T-helper 2 cell treated with Interferon-gamma antibody and Interleukin-4, amounts not matched to agents 100 ng/mL and 5 ng/mL, for 36 hours (primary cell): ENCODE results near the gene PFKFB2. TPM values are rescaled to one million over a fixed set of nuclear protein-coding genes. Genes with fewer than 3 reads are reported as not detected.
"Not testable (repeated sequence)": the region's sequence is repeated elsewhere in the genome, so short reads cannot be mapped to it uniquely, and the experiment has no call there.

Source experiments
- intact Hi-C: fragments of 100-400 bp; cut with micrococcal nuclease; formaldehyde crosslinking; loops from one replicate; pipeline ENCODE4 v1.15.1; 2023
- total RNA-seq: library from RNA; stranded (reverse); gene quantifications from 2 replicates; pipeline ENCODE4 v1.2.3, GENCODE V29; 2022

PFKFB2 gene
- total RNA-seq, 1 donor from 2014 or later = 1.6 TPM

DNA sequence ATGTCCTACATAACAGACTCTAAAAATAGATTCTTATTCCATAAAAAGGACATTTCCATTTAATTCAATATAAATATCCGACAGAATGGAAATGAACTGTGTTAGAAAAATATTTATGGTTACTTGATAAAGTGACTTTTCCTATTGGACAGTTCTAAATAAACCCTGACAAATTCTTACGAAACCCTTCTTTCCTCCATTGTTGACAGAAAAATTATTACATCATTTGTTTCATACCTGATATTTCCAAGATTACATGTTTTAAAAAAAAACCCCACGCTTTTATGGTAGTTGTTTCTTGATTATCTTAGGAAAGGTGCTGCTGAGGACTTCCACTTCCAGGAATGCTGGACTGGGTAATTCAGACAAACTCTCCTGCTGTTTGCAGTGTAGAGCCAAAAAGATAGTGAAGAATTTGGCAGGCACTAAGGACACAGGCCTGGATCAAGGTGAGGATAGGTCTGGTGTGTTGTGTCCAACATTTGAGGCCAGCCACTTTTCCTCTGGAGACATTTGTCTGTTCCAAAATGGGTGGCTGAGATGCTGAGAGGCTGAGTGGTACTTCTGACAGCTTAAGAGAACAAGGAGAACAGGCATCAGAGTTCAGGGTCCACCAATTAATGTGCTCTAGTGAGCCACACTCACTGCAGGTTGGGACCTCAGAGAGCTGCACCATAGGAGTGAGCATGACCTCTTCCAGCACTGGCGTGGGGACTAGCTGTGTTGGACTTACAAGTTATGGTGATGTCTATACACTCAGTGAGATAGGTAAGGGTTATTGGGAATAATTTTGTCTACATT is 13.5 kb upstream of the PFKFB2 start:
- intact Hi-C loops = no loop called here

DNA sequence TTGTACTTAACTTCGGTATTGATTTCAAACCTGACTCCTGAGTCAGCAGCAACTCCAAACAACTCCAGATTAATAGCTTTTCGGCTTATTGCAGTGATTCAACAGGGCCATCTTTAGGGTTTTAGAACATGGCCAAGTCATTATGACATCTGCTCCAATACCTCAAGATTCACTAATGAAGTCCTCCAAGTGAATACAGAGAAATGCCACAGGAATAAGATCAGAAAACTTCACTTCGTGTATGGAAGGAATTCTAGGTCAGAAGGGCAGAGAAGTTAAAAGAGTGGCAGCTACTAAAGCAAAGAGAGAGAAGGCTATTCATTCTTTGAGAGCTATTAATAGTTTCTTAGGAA is 12.9 kb upstream of the PFKFB2 start:
- intact Hi-C loops = no loop called here

GRCh38 chr1:207041397-207041796 is 11.7 kb upstream of the PFKFB2 start:
- intact Hi-C loops = not testable (repeated sequence)

GRCh38 chr1:207045453-207045852 is 7.6 kb upstream of the PFKFB2 start:
- intact Hi-C loops = no loop called here

DNA sequence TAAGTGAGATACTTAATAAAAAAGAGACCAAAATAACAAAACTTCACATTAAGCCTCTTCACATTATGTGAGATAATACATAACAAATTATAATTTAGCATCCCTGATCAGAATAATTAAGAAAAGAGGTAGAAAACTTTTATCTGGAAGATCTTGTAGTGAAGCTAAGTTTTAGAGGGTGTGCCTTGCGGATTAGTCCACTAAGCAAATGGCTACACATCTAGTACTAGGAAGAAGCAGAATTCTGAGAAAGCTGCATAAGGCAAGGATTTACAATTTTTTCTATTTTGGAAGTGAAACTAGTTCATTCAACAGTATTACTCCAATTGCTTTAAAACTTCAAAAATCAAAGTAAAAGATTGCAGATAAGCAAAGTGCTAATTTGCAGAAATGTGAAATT is 5.6 kb upstream of the PFKFB2 start:
- intact Hi-C loops = no loop called here

GRCh38 chr1:207048041-207048440 is 5.0 kb upstream of the PFKFB2 start:
- intact Hi-C loops = no loop called here

- intact Hi-C loops = no loop called here
Measured at GRCh38 chr1:207049054-207049453, 4.0 kb upstream of the PFKFB2 start.

DNA sequence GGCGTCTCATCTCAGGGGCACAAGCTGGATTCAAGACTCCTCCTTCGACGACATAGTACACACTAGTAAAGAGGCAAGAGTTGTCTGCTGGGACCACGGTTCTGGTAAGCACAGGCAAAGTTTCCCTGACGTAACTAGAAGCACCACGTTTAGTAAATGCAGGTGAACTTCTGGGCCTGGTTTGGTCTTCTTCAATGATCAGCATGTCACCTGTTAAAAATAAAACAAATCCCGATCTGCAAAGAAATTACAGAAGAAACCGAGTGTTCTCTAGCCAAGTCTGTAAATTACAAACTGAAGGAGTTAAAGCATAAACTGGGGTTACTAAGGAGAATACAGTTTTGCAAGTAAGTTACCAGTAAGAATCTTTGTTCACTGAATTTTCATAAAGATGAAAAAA is 3.6 kb upstream of the PFKFB2 start:
- intact Hi-C loops = no loop called here

DNA sequence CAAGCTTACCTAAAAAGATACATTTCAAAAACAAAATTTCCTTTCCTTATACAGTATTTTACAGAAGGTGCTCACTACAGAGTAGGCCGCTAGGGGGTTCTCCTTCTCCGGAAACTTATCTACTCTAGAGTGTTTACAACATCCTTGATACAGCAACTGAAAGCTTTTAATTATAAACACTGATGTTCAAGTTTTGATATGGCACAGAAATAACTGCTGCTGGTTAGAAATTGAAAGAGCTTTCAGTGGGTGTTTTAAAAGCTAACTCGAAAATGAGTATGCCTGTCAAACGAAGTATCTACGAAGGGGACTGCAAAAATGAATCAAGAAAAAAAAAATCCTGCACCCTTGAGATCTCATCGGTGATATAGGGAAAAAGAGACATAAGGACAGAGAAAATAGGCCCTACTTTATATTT is 3.1 kb upstream of the PFKFB2 start:
- intact Hi-C loops = loop anchor here (1.0 to 10.0 kb wide), 8 partner anchors 27 to 775 kb away; partner anchors contain the start of genes CD55 and FCMR

GRCh38 chr1:207050480-207051190 is 2.4 kb upstream of the PFKFB2 start:
- intact Hi-C loops = loop anchor here (1.0 to 10.0 kb wide), 8 partner anchors 27 to 774 kb away; partner anchors contain the start of genes CD55 and FCMR

- intact Hi-C loops = loop anchor here (5.0 to 10.0 kb wide), 4 partner anchors 127 to 773 kb away; partner anchors contain the start of gene FCMR
Measured at GRCh38 chr1:207051191-207051943, 1.7 kb upstream of the PFKFB2 start, which contains the start of gene YOD1. Gene YOD1, minus strand, starts transcription at chr1:207051208. Its CDS starts 178 bp downstream, at chr1:207051030.

- intact Hi-C loops = loop anchor here (5.0 to 10.0 kb wide), 4 partner anchors 130 to 770 kb away; partner anchors contain the start of gene FCMR
Measured at GRCh38 chr1:207054491-207054890, 1.4 kb downstream of the PFKFB2 start.

DNA sequence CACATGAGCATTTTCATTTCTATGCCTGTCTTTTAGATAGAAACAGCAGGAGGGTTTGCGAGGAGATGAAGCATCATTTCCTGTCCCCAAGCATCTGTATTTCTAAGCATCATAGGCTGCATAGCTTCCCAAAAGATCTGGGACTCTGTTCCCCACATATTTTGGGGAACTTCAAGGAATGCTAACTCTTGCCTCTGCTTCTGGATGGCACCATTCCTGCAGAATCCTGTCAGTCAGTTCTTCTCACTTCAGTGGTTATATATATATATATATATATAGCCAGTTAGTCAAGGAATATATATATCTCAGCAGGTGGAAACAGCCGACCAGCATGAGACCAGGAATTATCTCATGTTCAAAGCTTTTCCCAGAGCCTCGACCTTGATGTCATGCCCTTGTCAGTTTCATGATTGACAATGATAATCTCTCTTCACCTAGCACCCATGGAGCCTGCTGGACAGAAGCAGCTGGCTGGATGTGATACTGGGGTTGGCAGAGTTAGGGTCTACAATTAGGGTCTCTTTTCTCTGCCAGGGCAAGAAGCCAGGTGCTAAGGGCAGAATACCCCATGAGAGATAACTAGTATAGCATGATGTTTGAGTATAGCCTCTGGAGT is 2.4 kb downstream of the PFKFB2 start:
- intact Hi-C loops = loop anchor here (10.0 kb wide), 3 partner anchors 131 to 769 kb away; partner anchors contain the start of gene FCMR

- intact Hi-C loops = loop anchor here (10.0 kb wide), 3 partner anchors 132 to 768 kb away; partner anchors contain the start of gene FCMR
Measured at GRCh38 chr1:207056673-207057072, 3.6 kb downstream of the PFKFB2 start.

DNA sequence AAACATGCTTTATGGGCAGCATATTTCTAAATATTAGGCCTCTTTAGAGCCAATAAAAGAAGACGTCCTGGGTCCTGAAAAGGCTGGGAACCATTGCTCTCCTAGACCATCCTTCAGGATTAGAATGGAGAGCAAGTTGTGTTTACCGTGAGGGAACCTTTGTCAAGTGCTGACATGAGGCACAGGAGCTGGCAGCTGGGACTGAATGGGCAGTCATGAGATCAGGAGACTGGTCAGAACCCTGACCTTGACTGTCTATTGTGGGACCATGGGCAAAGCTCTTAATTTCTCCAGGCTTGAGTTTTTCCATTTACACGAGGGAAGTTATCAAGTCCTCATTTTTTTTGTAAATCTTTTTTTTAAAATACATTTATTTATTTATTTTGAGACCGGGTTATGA is 5.2 kb downstream of the PFKFB2 start:
- intact Hi-C loops = loop anchor here (10.0 kb wide), 3 partner anchors 133 to 767 kb away; partner anchors contain the start of gene FCMR

- intact Hi-C loops = loop anchor here (10.0 kb wide), 3 partner anchors 134 to 766 kb away; partner anchors contain the start of gene FCMR
Measured at GRCh38 chr1:207058878-207059867, 6.1 kb downstream of the PFKFB2 start.

GRCh38 chr1:207059881-207060280 is 6.8 kb downstream of the PFKFB2 start:
- intact Hi-C loops = loop anchor here (10.0 kb wide), 3 partner anchors 135 to 765 kb away; partner anchors contain the start of gene FCMR

- intact Hi-C loops = no loop called here
Measured at GRCh38 chr1:207060596-207060995, 7.5 kb downstream of the PFKFB2 start.

DNA sequence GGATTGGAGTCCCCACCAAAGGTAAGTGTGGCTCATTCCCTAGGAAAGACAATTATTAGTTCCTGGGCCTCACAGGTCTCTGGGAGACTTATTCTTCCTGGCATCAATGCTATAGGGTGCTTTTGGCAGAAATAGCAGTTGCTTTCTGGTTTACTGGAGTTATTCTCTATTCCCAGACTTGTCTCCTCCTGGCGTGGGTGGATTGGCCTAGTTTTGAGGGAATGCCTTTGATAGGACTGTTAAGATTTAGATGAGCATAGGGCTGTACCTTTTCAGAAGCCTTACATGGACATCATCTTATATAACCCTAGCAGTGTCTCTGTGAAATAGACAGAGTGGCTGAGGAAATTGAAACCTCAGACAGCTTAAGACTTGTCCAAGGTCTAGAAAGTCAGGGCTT is 9.0 kb downstream of the PFKFB2 start:
- intact Hi-C loops = no loop called here
